SK-N-SH (cell line): ENCODE data around the gene NR1I2. TPM values are rescaled to one million over a fixed set of nuclear protein-coding genes. Genes with fewer than 3 reads are reported as not detected.

ENCODE experiments used
- CTCF ChIA-PET: fragments of 300-600, 350-600 bp; formaldehyde crosslinking; extraction: SDS; loops from one replicate; lab custom pipeline; 2021; lab: Yijun Ruan, JAX
- POLR2A ChIA-PET: fragments of 350-600 bp; sonication (Branson Sonifier 250); formaldehyde crosslinking; extraction: SDS; loops from one replicate; lab custom pipeline; 2020; ENCODE audit warnings: antibody characterized with exemption, inconsistent platforms; lab: Yijun Ruan, JAX
- DNase-seq: peaks from one replicate; pipeline ENCODE4 v3.0.0; 2012
- H2AFZ ChIP-seq: fragments of 200-600 bp; sonication (generic); 2 replicates; pipeline ENCODE4 v1.8.1; 2016; ENCODE audit warnings: antibody characterized with exemption, mild to moderate bottlenecking, low read depth
- H3F3A ChIP-seq: fragments of 200-600 bp; sonication (generic); replicated peaks from 2 replicates; pipeline ENCODE3; 2016; ENCODE audit warnings: antibody characterized with exemption, mild to moderate bottlenecking; ENCODE audit not compliant: insufficient read depth
- H3K27ac ChIP-seq, 2 experiments: fragments of 200-500 bp in 1 of 2; fragments of 200-600 bp in 1 of 2; sonication (Bioruptor generic) in 1 of 2; sonication (generic), shearing (Covaris generic) in 1 of 2; 2 replicates each; pipeline versions ENCODE4 v1.5.1 to v1.6.1; 2014 to 2016; ENCODE audit warnings: low read depth in 2 of 2, inconsistent platforms in 1 of 2, low read length in 1 of 2, mild to moderate bottlenecking in 1 of 2, mixed read lengths in 1 of 2
- H3K27me3 ChIP-seq: fragments of 200-600 bp; sonication (generic), shearing (Covaris generic); 2 replicates; pipeline ENCODE4 v1.6.1; 2016; ENCODE audit warnings: mixed run types; ENCODE audit not compliant: insufficient read depth
- H3K36me3 ChIP-seq, 2 experiments: fragments of 200-500 bp in 1 of 2; fragments of 200-600 bp in 1 of 2; sonication (Bioruptor generic) in 1 of 2; sonication (generic) in 1 of 2; replicated peaks in 1 of 2; 2 replicates each; pipeline versions ENCODE3 to v1.5.1; 2014 to 2016; ENCODE audit warnings: low read length in 1 of 2, mild to moderate bottlenecking in 1 of 2; ENCODE audit not compliant: insufficient read depth in 2 of 2, control insufficient read depth in 1 of 2
- H3K4me1 ChIP-seq, 2 experiments: fragments of 200-500 bp in 1 of 2; fragments of 200-600 bp in 1 of 2; sonication (Bioruptor generic) in 1 of 2; sonication (generic), shearing (Covaris generic) in 1 of 2; 2 replicates each; pipeline versions ENCODE4 v1.5.1 to v1.6.1; 2014 to 2016; ENCODE audit warnings: low read depth in 1 of 2, low read length in 1 of 2, mixed run types in 1 of 2; ENCODE audit not compliant: insufficient read depth in 2 of 2, control insufficient read depth in 1 of 2
- H3K4me2 ChIP-seq: fragments of 200-600 bp; sonication (generic), shearing (Covaris generic); 2 replicates; pipeline ENCODE4 v1.6.1; 2017; ENCODE audit warnings: mixed run types
- H3K4me3 ChIP-seq, 2 experiments: fragments of 200-500 bp in 1 of 2; fragments of 200-600 bp in 1 of 2; sonication (Bioruptor generic) in 1 of 2; sonication (generic), shearing (Covaris generic) in 1 of 2; 2 replicates each; pipeline versions ENCODE4 v1.5.1 to v1.8.1; 2014 to 2016; ENCODE audit warnings: low read depth in 2 of 2, inconsistent platforms in 1 of 2, low read length in 1 of 2, mild to moderate bottlenecking in 1 of 2, mixed read lengths in 1 of 2, moderate library complexity in 1 of 2
- H3K79me2 ChIP-seq: fragments of 200-600 bp; sonication (generic); 2 replicates; pipeline ENCODE4 v1.8.1; 2017; ENCODE audit warnings: mild to moderate bottlenecking; ENCODE audit not compliant: insufficient read depth
- H3K9ac ChIP-seq: fragments of 200-600 bp; sonication (generic); 2 replicates; pipeline ENCODE4 v1.6.1; 2017; ENCODE audit warnings: mixed run types
- H3K9me2 ChIP-seq: fragments of 200-600 bp; sonication (generic); 2 replicates; pipeline ENCODE4 v1.6.1; 2017; ENCODE audit warnings: mixed run types
- H3K9me3 ChIP-seq: fragments of 200-600 bp; sonication (generic); 2 replicates; pipeline ENCODE4 v1.6.1; 2017; ENCODE audit warnings: mixed run types, mild to moderate bottlenecking, moderate library complexity
- H4K20me1 ChIP-seq: fragments of 200-600 bp; sonication (generic); 2 replicates; pipeline ENCODE4 v1.6.1; 2017; ENCODE audit warnings: mild to moderate bottlenecking, mixed run types; ENCODE audit not compliant: insufficient read depth
- CHD2 ChIP-seq: fragments of 150-350 bp; IDR thresholded peaks from 2 replicates; pipeline ENCODE4 v1.6.1; 2018; ENCODE audit warnings: low read length; ENCODE audit not compliant: partially characterized antibody
- FOXJ3 ChIP-seq: sonication (generic); formaldehyde crosslinking; IDR thresholded peaks from 2 replicates; pipeline ENCODE4 v1.5.1; 2020; ENCODE audit warnings: mild to moderate bottlenecking, missing genetic modification reagents
- GABPA ChIP-seq: IDR thresholded peaks from 2 replicates; pipeline ENCODE4 v1.4.0; 2012; ENCODE audit warnings: low read depth, mild to moderate bottlenecking
- MXI1 ChIP-seq: IDR thresholded peaks from 2 replicates; pipeline ENCODE4 v1.6.1; 2012; ENCODE audit warnings: mild to moderate bottlenecking, low read depth, low read length, improper control_type of control experiment
- NRF1 ChIP-seq: IDR thresholded peaks from 2 replicates; pipeline ENCODE4 v1.6.1; 2012; ENCODE audit warnings: low read depth, mild to moderate bottlenecking, low read length
- POLR2AphosphoS5 ChIP-seq: IDR thresholded peaks from 2 replicates; pipeline ENCODE4 v1.6.1; 2012; ENCODE audit warnings: low read depth, low read length
- RAD21 ChIP-seq: IDR thresholded peaks from 2 replicates; pipeline ENCODE4 v1.6.1; 2012; ENCODE audit warnings: mild to moderate bottlenecking, low read length
- SIN3A ChIP-seq: IDR thresholded peaks from 2 replicates; pipeline ENCODE4 v1.6.1; 2012; ENCODE audit warnings: low read depth, mild to moderate bottlenecking, low read length, moderate library complexity, borderline replicate concordance
- SMC3 ChIP-seq: IDR thresholded peaks from 2 replicates; pipeline ENCODE4 v1.6.1; 2012; ENCODE audit warnings: low read depth, low read length, improper control_type of control experiment
- TCF12 ChIP-seq: IDR thresholded peaks from 2 replicates; pipeline ENCODE4 v1.4.0; 2012
- TEAD4 ChIP-seq: IDR thresholded peaks from 2 replicates; pipeline ENCODE4 v1.4.0; 2012; ENCODE audit warnings: mild to moderate bottlenecking, borderline replicate concordance; ENCODE audit not compliant: insufficient read depth
- WGBS: methylation state at CpG from one replicate; pipeline ENCODE4 v1.1.6; 2017; ENCODE audit warnings: low lambda C conversion rate; 5-methylcytosine and 5-hydroxymethylcytosine counted together
- polyA plus RNA-seq, 3 experiments: library from polyadenylated mRNA; depleted of rRNA; stranded (reverse); fragments of >200 nt; gene quantifications; 2 replicates each; pipeline ENCODE4 v1.2.3, GENCODE V29; 2012
- TF ChIP-seq, protein P1 (sequence below): IDR thresholded peaks from 2 replicates; pipeline ENCODE4 v1.6.1; 2012; ENCODE audit warnings: mild to moderate bottlenecking, low read depth, low read length, moderate library complexity
- TF ChIP-seq, protein P2 (sequence below): fragments of 150-350 bp; IDR thresholded peaks from 2 replicates; pipeline ENCODE4 v1.6.1; 2017; ENCODE audit warnings: antibody characterized with exemption, low read length, low read depth, borderline replicate concordance

NR1I2 gene
- polyA plus RNA-seq, 1 of the 3 experiments (the other 2 are of a cell fraction), result 0.03 TPM

DNA sequence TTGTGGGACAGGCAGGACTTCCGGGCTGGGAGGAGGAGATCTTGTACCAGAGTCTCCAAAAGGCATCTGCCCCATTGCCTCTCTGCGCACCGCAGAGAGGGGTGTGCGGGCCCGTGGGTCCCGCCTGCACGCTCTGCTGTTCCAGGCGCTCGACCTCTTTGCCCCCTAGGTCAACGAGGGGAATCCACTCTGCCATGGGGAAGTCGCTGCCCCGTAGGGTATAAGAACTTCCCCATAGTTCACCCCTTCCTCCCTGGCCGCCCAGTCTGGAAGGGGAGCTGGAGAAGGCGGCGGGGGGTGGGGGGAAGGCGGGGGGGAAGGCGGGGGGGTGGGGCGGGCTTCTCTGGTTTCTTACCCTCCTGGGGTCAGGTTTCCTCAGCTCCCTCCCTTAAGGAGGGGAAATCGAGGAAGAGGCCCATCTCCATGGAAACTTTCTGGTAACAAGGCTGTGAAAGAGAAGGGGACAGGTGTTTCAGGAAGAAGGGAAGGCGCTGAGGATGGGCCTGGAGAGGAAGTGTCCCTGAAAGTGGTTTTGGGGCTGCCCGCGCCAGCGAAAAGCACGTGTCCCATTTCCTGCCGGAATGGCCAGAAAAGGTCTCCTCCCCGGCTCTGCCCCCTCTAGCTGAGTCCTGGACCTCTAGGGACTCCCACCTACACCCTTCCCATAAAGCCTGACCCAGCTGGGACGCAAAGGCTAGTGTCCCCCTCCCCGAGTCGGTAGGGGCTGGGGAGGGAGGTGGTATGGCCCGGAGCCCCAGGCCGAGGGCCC lies 27.5 kb downstream of the NR1I2 start (continued):
- TF ChIP-seq, protein P1, sequence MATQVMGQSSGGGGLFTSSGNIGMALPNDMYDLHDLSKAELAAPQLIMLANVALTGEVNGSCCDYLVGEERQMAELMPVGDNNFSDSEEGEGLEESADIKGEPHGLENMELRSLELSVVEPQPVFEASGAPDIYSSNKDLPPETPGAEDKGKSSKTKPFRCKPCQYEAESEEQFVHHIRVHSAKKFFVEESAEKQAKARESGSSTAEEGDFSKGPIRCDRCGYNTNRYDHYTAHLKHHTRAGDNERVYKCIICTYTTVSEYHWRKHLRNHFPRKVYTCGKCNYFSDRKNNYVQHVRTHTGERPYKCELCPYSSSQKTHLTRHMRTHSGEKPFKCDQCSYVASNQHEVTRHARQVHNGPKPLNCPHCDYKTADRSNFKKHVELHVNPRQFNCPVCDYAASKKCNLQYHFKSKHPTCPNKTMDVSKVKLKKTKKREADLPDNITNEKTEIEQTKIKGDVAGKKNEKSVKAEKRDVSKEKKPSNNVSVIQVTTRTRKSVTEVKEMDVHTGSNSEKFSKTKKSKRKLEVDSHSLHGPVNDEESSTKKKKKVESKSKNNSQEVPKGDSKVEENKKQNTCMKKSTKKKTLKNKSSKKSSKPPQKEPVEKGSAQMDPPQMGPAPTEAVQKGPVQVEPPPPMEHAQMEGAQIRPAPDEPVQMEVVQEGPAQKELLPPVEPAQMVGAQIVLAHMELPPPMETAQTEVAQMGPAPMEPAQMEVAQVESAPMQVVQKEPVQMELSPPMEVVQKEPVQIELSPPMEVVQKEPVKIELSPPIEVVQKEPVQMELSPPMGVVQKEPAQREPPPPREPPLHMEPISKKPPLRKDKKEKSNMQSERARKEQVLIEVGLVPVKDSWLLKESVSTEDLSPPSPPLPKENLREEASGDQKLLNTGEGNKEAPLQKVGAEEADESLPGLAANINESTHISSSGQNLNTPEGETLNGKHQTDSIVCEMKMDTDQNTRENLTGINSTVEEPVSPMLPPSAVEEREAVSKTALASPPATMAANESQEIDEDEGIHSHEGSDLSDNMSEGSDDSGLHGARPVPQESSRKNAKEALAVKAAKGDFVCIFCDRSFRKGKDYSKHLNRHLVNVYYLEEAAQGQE, result no peak
- TF ChIP-seq RAD21 (no peak), TEAD4 (no peak), GABPA (no peak), CHD2 (no peak), MXI1 (no peak), POLR2AphosphoS5 (no peak), SIN3A (no peak)
- TF ChIP-seq, protein P2, sequence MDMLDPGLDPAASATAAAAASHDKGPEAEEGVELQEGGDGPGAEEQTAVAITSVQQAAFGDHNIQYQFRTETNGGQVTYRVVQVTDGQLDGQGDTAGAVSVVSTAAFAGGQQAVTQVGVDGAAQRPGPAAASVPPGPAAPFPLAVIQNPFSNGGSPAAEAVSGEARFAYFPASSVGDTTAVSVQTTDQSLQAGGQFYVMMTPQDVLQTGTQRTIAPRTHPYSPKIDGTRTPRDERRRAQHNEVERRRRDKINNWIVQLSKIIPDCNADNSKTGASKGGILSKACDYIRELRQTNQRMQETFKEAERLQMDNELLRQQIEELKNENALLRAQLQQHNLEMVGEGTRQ, result no peak

DNA sequence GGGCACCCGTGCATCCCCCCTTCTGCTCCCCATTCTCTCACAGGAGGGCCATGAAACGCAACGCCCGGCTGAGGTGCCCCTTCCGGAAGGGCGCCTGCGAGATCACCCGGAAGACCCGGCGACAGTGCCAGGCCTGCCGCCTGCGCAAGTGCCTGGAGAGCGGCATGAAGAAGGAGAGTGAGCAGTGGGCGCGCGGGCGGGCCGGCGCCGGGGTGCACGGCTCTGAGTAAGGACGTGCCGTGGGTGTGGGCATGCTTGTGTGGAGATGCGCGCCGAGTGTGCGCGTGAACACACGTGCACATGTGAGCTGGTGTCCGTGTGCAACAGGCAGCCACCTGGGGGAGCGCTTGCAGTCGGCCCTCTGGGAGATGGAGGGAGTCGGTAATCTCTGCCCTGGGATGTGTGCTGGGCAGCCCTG lies 28.1 kb downstream of the NR1I2 start:
- 88% methylated on average over 24 of the region's 33 CpGs for WGBS
- Histone ChIP-seq H3F3A (no peaks in the 10 kb centered on the region), H3K4me2 (no peak overlapping the region), H3K4me3 (no peak overlapping the region), H2AFZ (no peak overlapping the region), H3K4me1 (no peaks in the 10 kb centered on the region), H3K27ac (no peak overlapping the region), H3K27me3 (no peaks in the 10 kb centered on the region), H3K9ac (no peak overlapping the region), H3K9me3 (no peaks in the 10 kb centered on the region), H3K9me2 (no peaks in the 10 kb centered on the region), H4K20me1 (no peaks in the 10 kb centered on the region), H3K79me2 (no peaks in the 10 kb centered on the region), H3K36me3 (no peaks in the 10 kb centered on the region)
- POLR2A ChIA-PET, result no interaction called here
- CTCF ChIA-PET, result interaction anchor here (1.4 kb wide), 1 partner anchor 82 kb away, joined by 4 read pairs; no protein-coding TSS in a partner anchor
- TF ChIP-seq FOXJ3 (CRISPR knock-in tag) (no peak), GABPA (no peak), NRF1 (no peak), SMC3 (no peak), TCF12 (no peak), TEAD4 (no peak)
- no peak for DNase-seq
